HPDE6-E6E7 (cell line): ENCODE results near the gene SHLD1.
"Not testable (repeated sequence)": the region's sequence is repeated elsewhere in the genome, so short reads cannot be mapped to it uniquely, and the experiment has no call there.

ENCODE experiments used
- DNase-seq: peaks from one replicate; pipeline ENCODE4 v3.0.0; 2011; ENCODE audit warnings: missing footprints; ENCODE audit errors: extremely low spot score

The SHLD1 gene

GRCh38 chr20:5735845-5736510 is 14.2 kb upstream of the SHLD1 start:
- no peak for DNase-seq

GRCh38 chr20:5737619-5737953 is 12.6 kb upstream of the SHLD1 start:
- no peak for DNase-seq

GRCh38 chr20:5737966-5738365 is 12.2 kb upstream of the SHLD1 start:
- DNase-seq = no peak

DNA sequence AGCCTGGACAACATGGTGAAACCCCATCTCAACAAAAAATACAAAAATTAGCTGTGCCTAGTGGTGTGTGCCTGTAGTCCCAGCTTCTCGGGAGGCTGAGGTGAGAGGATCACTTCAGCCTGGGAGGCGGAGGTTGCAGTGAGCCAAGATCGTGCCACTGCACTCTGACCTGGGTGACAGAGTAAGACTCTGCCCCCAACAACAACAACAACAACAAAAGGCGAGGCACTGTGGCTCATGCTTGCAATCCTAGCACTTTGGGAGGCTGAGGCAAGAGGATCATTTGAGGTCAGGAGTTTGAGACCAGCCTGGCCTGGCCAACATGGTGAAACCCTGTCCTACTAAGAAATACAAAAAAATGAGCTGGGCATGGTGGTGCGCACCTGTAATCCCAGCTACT is 9.6 kb upstream of the SHLD1 start:
- DNase-seq = not testable (repeated sequence)

- no peak for DNase-seq
Observed at GRCh38 chr20:5741089-5741488, 9.1 kb upstream of the SHLD1 start.

DNA sequence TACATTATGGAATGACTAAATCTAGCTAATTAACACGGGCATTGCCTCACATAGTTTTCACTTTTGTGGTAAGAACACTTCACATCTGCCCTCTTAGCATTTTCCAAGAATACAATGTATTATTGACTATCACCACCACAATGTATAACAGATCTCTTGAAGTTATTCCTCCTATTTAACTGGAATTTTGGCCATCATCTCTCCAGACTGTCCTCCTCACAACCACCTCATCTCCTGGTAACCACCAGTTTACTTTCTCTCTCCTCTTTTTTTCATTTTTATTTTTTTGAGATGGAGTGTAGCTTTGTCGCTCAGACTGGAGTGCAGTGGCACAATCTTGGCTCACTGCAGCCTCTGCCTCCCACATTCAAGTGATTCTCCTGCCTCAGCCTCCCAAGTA is 8.2 kb upstream of the SHLD1 start:
- DNase-seq = no peak

GRCh38 chr20:5745416-5746030 is 4.7 kb upstream of the SHLD1 start:
- no peak for DNase-seq

DNA sequence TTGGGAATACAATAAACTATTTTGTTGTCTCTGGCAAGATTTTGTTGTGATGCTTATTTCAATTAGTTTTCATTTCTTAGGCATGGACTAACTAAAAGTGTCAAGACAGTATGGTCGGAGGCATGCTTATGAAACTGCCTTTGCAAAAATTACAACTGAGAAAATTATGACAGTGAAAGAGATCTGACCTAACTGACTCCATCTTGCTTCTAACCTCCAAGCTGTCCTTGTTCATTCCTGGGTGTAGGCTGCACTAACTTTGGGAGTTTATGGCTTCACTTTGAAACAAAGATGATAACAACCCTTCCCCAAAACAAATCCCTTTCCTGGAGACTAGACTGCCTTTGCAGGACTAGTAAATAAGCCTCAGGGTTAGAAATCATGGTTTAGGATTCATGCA is 4.1 kb upstream of the SHLD1 start:
- DNase-seq = no peak

DNA sequence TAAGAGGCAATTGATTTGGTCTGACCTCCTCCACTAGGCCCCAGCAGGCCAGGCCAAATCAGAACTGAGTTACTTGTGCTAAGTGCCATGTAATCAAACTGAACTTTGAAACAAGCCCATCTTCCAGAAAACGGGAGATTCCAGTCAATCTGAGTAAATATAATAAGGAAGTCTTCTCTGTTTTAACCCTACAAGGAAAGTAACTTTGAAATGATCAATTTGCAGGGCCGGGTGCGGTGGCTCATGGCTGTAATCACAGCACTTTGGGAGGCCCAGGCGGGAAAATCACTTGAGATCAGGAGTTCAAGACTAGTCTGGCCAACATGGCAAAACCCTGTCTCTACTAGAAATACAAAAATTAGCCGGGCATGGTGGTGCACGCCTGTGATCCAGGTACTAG is 2.0 kb upstream of the SHLD1 start:
- no peak for DNase-seq

DNA sequence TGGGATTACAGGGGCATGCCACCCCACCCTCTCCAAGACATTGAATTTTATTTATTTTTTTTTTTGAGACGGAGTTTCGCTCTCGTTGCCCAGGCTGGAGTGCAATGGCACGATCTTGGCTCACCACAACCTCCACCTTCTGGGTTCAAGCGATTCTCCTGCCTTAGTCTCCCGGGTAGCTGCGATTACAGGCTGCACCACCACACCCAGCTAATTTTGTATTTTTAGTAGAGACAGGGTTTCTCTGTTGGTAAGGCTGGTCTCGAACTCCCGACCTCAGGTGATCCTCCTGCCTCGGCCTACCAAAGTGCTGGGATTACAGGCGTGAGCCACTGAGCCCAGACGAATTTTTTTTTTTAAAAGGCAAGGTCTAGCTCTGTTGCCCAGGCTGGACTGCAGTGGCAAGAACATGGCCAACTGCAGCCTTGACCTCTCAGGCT is 669 bp upstream of the SHLD1 start:
- not testable (repeated sequence) for DNase-seq

GRCh38 chr20:5751856-5752255 is 1.7 kb downstream of the SHLD1 start:
- no peak for DNase-seq

- no peak for DNase-seq
Observed at GRCh38 chr20:5753814-5754213, 3.6 kb downstream of the SHLD1 start.

GRCh38 chr20:5757949-5758348 is 7.7 kb downstream of the SHLD1 start:
- DNase-seq = no peak

GRCh38 chr20:5766085-5766764 is 16.0 kb downstream of the SHLD1 start:
- no peak for DNase-seq

DNA sequence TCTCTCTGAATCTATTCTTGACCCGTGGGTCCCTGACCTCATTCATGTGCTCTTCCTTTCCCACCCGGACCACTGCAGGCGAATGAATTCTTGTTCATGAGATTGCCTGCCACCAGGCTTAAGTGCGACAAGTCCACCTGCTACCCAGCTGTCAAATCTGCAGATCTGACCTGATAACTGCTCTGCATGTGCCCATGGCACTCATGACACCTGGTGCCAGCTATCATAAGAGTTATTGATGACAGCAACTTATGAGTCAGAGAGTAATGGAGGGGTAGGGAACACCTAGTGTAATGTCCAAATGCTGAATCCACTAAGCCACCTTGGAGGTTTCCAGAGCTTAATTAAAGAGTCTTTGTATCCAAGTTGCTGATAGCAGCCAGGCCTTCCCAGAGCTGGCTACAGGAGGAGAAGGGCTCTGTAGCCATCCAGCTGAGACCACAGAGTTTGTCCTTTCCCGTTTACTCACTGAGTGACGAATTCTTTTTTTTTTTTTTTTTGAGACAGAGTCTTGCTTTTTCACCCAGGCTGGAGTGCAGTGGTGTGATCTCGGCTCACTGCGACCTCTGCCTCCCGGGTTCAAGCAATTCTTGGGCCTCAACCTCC is 17.4 kb downstream of the SHLD1 start:
- no peak for DNase-seq

DNA sequence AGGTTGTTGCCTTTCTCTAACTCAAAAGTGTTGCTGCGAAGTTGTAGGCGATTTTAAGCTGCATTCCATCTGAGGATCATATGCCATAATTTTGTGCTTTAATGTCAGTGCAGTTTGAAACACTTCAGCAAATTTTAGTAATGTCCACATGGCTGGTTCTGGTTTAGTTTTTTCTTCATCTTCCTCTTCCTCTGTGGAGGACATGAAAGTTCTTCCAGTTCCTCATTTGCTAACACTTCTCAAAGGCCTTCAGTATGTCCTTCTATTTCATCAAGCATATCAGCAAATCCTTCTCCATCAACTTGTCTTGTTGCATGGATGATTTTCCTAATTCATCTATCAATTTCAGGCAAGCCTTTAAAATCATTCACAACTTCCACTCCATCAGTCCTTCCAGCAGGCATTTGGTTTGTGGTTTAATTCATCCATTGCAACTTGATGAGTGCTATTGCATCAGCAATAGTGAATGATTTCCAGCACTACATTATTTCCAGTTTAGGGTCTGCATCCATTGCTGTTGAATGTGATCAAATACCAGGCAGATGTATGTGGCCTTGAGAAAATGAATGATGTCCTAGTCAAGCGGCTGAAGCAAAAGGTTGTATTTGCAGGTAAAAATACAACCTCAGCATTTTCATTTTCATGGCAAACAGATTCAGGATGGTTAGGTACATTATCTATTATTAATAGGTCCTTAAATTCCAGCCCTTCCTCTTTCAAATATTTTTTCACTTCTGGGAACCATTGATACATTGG is 20.2 kb downstream of the SHLD1 start:
- no peak for DNase-seq

DNA sequence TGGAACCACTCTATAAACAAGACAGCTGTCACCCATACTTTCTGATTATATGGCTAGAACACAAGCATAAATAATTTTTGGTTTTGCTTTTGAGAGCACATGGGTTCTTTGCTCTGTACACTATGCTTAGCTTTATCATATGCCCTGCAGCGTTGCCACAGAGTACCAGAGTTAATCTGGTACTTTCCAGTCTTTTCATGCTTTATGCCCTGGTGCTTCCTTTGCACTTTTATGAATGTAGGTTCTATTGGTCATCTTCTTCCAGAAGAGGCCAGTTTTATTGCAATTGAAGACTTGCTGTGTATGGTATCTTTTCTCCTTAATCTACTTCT is 20.8 kb downstream of the SHLD1 start:
- DNase-seq = no peak

GRCh38 chr20:5772704-5773103 is 22.5 kb downstream of the SHLD1 start:
- no peak for DNase-seq

- DNase-seq = no peak
Observed at GRCh38 chr20:5773589-5773988, 23.4 kb downstream of the SHLD1 start.

- no peak for DNase-seq
Observed at GRCh38 chr20:5776077-5776476, 25.9 kb downstream of the SHLD1 start.

- DNase-seq = no peak
Observed at GRCh38 chr20:5779071-5779900, 29.1 kb downstream of the SHLD1 start.
